Stimulated activated naive CD4-positive, alpha-beta T cell treated with Interleukin-2 at 50 U/mL for 16 hours (primary cell): Measurements from ENCODE around the gene ARHGAP15.

Experiments
- DNase-seq: peaks from one replicate; lab custom pipeline; 2025; lab: John Stamatoyannopoulos, UW

ARHGAP15 gene

GRCh38 chr2:143169105-143169504 lies 39.9 kb downstream of the ARHGAP15 start:
- no peak for DNase-seq

DNA sequence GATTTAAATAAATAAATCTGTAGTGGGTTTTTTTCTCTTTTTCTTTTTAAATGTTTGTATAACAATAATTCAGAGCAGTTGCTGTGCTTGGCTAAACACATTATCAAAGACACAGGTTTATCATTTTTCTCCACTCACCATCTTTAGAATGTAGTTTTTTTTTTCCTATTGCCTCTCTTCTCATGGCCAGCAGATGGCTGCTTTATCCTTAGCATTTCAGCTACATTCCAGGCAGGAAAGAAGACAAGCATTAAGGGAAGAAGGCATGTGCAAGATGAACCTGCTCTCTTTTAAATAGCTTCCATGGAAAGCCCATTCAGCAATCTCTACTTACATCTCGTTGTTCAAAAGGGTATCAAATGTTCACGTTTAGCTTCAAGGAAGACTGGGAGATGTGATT lies 42.6 kb downstream of the ARHGAP15 start:
- no peak for DNase-seq

GRCh38 chr2:143175438-143175837 lies 46.2 kb downstream of the ARHGAP15 start:
- DNase-seq = peak; percentile 0

- peak; percentile 2 for DNase-seq
These were observed 47.4 kb downstream of the ARHGAP15 start for GRCh38 chr2:143176606-143177005.

DNA sequence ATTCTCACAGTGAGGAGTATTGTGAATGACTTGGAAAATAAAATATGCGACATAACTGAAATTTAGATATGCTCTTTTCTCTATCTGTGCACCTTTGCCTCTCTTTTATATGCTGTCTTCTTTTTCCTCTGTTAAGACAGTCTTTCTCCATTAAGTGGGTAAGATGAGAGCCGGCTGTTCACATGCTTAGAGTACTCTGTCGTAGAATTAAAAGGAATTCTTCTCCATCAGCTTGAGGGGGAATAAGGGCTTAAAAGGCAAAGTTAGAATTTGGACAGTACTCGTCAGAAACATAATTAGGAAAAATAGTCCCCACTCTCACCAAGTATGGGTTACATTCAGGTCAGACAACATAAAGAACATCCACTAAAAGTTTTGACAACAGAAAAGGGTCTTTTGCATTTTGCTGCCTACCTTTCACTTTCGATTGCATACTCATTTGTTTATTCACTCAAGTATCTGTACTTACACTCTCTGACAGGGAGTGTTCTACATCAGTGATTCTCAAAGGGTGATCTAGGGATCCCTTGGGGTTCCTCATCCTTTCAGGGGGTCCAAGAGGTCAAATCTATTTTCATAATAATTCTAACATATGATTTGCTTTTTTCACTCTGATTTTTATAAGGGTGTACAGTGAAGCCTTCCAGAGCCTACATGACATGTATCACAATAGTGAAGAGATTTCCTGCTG lies 48.0 kb downstream of the ARHGAP15 start:
- DNase-seq = no peak

DNA sequence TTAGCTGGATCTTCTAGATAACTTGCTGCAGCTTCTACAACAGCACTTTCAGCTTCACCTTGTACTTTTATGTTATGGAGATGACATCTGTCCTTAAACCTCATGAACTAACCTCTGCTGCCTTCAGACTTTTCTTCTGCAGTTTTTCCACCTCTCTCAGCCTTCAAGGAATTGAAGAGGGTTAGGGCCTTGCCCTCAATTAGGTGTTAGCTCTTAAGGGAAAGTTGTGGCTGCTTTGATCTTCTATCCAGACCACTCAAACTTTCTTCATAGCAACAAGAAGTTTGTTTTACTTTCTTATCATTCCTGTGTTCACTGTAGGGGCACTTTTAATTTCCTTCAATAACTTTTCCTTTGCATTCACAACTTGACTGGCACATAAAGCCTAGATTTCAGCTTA lies 52.3 kb downstream of the ARHGAP15 start:
- DNase-seq = no peak

GRCh38 chr2:143182649-143183048 lies 53.4 kb downstream of the ARHGAP15 start:
- no peak for DNase-seq

GRCh38 chr2:143183804-143184463 lies 54.7 kb downstream of the ARHGAP15 start:
- no peak for DNase-seq

DNA sequence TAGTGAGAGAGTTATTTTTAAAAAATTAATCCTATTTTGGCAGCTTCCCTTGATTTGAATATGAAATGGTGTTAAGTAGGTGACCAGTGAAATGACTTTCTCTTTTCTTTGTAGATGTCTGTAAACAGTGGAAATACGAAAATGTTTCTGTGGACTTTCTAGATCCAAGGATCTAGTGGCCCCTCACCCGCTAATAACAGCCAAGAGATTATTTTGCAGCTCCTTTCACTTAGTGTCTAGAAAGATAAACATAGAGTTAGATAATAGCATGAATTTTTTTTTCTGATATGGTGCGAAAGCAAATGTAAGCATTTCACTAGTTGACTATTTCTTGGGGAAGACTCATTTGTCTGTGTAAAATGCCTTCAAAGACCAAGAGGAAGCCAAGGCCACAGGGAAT lies 57.7 kb downstream of the ARHGAP15 start:
- no peak for DNase-seq

DNA sequence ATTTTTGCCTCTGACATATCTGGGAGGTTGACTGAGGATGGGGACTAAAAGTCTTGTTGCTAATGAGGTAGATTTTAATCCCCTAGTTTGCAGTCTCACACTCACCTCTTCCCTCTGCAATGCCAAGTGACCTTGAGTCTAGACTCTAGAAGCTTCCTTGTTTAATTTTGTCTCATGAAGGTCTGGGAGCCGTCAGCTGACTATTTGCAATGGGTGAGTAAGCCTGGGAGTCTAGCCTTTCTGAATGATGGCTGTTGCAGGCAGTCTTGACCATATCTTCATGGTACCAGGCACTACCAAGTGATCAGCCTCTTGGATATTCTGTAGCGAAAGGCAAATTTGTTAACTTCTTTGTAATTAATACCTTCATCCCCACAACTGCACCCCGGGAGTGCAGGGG lies 61.2 kb downstream of the ARHGAP15 start:
- DNase-seq = no peak

- DNase-seq = no peak
These were observed 62.9 kb downstream of the ARHGAP15 start for GRCh38 chr2:143192106-143192505.

DNA sequence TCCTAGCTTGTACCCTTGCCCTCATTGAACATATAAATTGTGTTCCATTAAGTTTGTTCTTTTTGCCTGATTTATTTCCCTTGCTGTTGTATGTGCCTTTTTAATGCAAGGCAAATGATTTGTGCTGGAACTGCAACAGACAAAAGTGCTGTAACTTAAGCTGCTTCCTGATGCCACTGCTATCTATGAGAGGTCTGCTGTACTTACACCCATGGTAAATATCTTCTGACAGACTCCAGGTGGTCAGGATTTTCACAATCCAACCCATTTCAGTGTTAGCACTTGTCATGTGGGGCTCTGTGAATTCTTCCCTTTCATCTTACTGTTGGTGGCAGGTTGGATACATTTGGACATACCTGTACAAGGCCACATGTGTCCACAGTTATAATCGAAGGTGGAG lies 63.5 kb downstream of the ARHGAP15 start:
- no peak for DNase-seq

DNA sequence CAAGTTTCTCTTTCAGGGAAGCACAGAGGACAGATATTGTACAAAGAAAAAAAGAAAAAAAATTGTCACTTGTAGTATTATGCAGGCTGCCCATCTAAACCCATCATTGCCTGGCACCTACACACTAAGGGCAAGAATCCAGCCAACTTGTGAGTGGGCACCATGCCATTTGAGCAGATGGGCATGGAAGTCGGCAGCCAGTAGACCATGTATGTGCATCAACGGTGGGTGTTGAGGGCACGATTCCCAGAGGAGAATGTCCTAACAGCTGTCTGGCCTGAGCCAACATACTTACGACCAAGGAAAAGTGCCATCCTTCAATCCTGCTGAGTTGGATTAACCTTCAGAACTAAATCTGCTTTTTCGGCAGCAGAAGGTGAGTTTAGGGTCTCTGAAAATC lies 63.9 kb downstream of the ARHGAP15 start:
- no peak for DNase-seq

DNA sequence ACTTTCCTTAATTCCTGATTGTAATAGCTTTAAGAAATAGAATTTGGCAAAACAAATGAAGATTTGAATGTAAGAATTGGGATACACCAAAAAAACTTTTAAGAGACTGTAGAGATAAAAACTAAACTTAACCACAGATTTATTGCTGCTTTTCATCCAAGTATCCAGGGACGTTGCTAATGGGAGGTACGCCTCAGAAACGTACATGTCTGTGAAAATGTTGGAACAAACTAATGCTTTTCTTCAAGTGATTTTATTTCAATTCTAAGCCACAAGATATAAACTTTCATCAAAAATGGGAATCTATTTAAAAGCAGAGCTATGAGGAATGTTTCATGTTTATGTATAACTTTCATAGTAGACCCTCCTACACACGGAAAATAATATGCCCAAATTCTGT lies 66.3 kb downstream of the ARHGAP15 start:
- no peak for DNase-seq

DNA sequence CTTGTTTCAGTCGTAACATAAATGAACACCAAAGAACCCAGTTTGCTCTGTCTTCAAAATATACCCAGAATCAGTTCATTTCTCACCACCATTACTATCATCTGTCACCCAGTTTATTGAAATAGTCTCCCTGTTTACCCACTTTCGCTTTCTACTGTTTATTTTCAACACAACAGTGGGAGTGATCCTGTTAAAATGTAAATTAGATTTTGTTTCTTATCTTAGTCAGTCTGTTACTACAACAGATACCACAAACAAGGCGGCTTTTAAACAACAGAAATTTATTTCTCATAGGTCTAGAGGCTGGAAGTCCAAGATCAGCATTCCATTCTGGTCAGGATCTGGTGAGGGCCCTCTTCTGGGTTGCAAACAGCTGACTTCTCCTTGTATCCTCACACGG lies 74.8 kb downstream of the ARHGAP15 start:
- DNase-seq = no peak

- no peak for DNase-seq
These were observed 76.0 kb downstream of the ARHGAP15 start for GRCh38 chr2:143205106-143205764.

DNA sequence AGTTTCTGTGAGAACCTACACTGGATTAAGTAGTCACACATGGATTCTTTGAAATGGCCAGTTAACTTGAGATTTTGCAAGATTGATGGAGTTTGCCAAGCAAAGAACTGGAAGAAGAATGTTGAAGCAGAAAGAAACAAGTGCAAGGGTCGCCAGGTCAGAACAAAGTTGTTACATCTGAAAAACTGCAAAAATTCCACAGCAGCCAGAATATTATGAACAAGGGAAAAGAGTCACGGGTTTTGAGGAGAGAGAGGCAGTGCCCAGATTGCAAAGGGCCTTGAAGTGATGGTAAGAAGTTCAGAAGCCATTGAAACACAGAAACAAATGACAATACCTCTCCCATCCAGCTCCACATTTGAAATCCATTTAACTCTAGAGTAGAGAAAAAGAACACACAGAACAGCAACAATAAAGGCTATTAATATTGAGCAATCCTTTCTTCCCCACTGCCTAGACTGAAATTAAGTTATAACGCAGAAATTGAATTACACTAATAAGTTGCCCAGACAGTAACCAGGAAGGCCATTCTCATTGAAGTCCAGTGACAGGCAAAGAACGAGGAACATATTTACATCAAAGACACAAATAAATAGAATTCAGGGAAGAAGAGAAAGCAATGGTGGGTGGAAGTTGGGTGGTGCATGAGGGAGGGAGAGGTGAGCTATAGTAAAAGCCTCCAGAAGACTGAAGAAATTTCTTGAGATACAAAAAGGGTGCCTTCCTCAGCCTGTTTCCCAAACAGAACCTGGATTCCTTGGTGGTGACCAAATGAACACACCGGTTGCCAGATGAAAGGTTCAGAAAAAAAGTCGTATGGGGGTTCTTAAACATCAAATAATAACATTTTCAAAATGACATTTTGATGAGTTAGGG lies 80.6 kb downstream of the ARHGAP15 start:
- DNase-seq = no peak

GRCh38 chr2:143210446-143210819 lies 81.2 kb downstream of the ARHGAP15 start:
- DNase-seq = no peak

- DNase-seq = no peak
These were observed 88.4 kb downstream of the ARHGAP15 start for GRCh38 chr2:143217512-143218115.

- DNase-seq = no peak
These were observed 89.4 kb downstream of the ARHGAP15 start for GRCh38 chr2:143218621-143219020.

- DNase-seq = no peak
These were observed 90.0 kb downstream of the ARHGAP15 start for GRCh38 chr2:143219266-143219665.

GRCh38 chr2:143223556-143223955 lies 94.3 kb downstream of the ARHGAP15 start:
- DNase-seq = no peak
